ENCODE measurements around the gene CAPN7.

The CAPN7 gene

DNA sequence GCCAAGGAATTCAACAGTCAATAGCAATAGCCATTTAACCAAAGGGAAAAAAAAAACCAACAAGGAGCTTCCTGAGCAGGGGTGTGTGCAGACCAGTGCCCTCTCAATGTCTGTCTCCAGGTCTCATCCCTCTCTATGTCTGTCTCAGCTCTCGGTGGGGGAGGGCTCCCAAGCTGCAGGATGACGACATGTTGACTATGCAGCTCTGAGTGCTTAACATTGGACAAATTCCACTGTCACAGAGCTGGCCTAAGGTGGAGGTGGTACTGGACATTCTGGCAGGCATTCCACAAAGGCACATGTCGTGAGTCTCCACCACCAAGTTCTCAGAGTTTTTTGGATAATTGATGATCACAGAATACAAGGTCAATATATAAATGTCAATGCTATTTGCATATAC is 2.0 kb upstream of the CAPN7 start:
- no peak for FAIRE-seq

DNA sequence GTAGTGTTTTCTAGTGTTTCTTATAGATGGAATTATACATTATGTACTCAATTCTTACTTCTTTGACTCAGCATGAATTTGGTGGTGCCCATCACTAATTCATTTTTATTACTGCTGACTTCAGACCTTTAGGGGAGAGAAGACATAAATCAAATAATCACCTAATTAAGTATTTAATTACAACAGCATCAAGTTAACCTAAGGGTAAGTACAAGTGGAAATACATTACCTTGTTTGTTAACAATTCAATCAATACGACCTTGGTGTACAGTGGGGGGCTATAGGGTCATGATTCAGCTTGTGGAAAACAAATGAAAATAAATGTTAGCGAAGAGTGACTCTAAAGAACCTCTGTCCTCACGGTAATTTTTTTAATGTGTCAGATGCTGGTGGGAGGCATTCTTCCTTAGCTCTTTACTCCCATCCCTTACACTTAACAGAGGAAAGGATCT is 538 bp upstream of the CAPN7 start:
- FAIRE-seq, result no peak

DNA sequence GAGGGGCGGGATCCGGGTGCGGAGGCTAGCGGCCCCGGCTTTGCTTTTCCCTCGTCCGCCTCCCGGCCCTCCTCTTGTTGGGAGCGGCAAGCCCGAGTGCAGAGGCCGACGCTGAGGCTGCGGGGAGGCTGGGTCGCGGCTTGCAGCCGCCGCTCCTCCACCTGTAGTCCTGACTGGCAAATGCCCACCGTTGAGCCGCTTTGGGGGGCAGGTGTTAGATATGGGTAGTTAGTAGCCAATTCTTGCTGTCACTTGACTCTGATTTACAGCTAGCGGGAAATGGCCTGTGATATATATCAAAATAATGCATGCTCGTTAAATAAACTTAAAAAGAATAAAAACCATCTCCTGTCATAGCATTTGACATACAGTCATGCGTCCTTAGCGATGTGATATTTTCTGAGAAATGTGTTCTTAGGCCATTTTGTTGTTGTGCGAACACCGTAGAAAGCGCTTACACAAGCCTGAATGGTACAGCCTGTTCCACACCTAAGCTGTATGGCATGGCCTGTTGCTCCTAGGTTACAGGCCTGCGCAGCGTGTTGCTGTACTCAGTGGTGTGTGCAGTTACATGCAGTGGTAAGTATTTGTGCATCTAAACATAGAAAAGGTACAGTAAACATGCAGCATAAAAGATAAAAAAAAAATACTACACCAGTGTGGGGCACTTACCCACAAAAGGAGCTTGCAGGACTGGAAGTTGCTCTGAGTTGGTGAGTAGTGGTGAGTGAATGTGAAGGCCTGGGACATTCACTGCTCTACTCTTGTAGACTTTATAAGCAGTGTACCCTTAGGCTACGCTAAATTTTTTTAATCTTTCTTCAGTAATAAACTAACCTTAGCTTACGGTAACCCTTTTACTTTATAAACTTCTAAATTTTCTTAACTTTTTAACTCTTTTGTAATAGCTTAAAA is 873 bp downstream of the CAPN7 start:
- no peak for FAIRE-seq

DNA sequence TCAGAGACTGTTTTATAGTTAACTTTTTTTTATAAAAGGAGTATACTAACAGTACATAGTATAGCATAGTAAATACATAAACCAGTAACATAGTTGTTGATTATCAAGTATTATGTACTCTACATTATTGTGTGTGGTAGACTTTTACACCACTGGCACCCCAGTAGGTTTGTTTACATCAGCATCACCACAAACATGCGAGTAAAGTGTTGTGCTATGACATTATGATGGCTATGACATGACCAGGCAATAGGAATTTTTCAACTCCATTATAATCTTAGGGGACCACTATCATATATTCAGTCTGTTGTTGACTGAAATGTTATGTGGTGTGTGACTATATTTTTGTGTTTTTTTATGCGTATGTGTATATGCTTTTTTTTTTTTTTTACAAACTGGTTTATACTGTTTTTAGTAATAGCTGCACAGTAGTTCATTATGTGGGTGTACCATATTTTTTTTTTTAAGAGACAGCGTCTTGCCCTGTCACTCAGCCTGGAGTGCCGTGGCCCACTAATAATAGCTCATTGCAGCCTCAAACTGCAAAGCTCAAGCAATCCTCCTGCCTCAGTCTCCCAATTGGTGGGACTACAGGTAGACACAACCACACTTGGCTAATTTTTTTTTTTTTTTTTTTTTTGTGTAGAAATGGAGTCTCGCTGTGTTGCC is 1.9 kb downstream of the CAPN7 start:
- no peak for FAIRE-seq

DNA sequence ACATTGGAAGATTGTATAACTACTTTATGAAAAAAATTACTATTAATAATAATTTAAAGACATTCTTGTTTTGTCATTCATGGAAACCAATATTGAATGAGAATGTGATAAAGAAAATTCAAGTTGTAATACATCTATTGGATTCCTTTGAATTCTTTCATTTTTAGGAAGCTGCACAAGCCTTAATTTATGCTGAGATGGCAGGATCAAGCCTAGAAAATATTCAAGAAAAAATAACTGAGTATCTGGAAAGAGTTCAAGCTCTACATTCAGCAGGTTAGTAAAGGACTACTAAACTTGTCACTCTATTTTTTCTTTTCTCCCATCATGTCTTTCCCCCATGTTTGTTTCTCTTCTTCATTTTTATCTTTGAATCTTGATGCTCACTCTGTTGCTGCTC is 5.9 kb downstream of the CAPN7 start:
- no peak for FAIRE-seq

DNA sequence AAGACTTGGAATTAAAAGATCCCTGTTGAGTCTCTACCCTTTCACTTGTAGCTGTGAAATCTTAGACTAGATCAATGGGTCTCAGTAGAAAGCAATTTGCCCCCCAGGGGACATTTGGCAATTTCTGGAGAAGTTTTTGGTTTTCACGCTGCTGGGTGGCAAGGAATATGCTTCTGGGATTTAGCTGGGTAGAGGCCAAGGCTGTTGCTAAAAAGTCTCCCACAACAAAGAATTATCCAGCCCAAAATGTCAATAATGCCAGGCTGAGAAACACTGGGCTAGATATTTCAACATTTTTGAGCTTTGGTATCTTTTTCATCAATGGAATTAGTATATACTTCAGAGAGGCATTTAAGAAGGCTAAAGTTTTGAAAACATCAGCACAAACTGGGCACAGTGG is 8.7 kb downstream of the CAPN7 start:
- no peak for FAIRE-seq

DNA sequence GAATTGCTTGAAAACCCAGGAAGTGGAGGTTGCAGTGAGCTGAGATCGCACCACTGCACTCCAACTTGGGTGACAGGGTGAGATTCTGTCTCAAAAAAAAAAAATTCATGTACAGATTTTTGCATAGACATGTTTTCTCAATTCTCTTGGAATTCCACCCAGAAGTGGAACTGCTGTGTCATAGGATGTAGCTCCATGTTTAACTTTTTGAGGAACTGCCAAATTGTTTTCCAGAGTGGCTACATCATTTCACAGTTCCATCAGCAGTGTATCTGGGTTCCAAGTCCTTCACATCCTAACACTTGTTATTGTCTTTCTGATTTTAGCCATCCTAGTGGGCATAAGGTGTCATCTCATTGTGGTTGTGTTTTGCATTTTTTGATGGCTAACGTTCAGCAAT is 9.9 kb downstream of the CAPN7 start:
- FAIRE-seq, result no peak

DNA sequence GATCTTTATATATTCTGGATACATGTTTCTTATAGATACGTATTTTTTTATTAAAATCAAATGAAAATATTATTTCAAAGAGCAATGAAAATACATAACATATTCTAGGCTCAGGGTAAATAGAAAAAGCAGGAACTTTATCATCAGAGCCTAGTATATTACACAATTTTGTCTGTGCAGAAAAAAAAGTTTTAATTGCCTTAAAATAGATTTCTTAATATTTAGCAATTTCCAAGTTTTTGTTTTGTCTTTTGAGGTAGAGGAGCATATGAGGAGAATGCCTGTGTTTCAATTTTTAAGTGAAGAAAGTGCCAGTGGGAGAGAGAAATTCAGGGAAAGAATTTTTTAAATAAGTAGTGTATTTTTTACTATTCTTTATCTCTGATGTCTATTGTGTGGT is 10.5 kb downstream of the CAPN7 start:
- FAIRE-seq, result peak; percentile 31

DNA sequence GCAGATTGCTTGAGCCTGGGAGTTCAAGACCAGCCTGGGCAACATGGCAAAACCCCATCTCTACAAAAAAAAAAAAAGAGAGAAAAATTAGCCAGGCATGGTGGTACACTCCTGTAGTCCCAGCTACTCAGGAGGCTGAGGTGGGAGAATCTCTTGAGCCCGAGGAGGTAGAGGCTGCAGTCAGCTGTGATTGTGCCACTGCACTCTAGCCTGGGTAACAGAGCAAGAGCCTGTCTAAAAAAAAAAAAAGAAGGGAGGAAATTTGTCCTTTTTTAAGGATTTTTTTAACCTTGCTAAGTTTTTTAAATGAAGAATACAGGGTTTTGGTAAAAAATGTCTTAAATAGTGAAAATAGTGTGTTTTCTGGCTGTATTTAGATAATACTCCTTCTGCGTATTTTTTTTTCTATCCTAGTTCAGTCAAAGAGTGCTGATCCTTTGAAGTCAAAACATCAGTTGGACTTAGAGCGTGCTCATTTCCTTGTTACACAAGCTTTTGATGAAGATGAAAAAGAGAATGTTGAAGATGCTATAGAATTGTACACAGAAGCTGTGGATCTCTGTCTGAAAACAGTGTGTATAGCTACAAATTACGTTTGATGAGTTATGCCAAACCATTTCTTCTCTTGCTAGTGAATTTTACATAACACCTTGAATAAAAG is 11.1 kb downstream of the CAPN7 start:
- FAIRE-seq, result no peak

DNA sequence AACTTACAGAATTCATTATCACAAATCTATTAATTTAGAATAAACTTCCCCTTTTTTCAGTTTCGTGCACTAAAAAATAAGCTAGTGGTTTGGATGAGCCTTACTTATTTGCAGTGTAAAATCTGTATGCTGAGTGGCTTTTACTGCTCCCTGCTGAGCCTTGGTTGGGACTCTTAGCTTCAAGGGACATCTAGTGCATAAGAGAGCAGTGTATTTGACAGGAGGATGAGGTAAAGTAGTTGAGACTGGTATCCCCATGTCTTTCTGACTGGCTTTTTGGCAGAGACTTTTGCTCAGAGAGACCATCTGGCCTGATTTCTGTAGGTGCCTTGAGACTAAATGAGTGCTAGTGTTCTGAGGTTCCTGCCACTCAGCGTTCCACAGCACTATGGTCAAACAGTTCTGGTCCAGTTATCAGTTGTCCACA is 11.8 kb downstream of the CAPN7 start:
- FAIRE-seq, result no peak

DNA sequence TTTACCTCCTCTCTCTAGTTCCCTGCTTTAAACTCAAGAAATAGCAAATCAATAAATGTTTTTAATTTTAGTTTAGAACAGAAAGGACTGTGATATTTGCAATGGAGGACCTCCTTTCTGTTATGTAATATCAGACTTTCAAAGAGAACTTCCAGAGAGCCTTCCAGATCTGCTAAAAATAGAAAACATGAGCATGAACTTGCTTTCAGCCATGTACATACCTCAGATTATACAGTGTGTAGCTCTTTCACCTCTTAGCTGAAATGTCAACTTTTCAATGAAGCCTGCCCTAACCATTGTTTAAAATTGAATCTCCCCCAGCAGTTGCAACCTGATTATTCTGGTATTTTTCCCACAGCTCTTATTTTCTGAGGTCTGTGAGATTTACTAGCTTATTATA is 12.6 kb downstream of the CAPN7 start:
- no peak for FAIRE-seq

DNA sequence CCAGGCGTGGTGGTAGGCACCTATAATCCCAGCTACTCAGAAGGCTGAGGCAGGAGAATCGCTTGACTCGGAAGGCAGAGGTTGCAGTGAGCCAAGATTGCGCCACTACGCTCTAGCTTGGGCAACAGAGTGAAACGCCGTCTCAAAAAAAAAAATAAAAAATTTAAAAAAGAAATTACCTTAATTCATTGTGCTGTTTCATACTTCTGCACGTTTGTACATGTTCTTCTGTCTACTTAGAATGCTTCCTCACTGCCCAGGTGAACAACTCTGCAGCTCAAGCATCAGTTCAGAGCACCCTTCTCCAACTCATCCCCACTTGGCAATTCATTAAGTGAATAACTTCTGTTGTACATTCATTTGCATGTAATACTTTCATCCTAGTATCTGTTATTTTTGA is 14.0 kb downstream of the CAPN7 start:
- no peak for FAIRE-seq

DNA sequence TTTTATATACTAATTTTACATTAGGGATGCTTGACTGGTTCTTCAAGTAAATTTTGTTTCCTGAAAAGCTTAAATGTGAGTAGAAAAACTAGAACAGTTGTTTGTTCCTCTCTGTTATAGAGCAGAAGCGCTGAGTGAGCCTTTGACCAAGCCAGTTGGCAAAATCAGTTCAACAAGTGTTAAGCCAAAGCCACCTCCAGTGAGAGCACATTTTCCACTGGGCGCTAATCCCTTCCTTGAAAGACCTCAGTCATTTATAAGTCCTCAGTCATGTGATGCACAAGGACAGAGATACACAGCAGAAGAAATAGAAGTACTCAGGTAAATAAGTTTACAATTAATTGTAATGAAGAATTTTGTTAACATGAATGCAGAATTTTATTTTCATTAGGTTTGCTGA is 14.6 kb downstream of the CAPN7 start:
- no peak for FAIRE-seq

DNA sequence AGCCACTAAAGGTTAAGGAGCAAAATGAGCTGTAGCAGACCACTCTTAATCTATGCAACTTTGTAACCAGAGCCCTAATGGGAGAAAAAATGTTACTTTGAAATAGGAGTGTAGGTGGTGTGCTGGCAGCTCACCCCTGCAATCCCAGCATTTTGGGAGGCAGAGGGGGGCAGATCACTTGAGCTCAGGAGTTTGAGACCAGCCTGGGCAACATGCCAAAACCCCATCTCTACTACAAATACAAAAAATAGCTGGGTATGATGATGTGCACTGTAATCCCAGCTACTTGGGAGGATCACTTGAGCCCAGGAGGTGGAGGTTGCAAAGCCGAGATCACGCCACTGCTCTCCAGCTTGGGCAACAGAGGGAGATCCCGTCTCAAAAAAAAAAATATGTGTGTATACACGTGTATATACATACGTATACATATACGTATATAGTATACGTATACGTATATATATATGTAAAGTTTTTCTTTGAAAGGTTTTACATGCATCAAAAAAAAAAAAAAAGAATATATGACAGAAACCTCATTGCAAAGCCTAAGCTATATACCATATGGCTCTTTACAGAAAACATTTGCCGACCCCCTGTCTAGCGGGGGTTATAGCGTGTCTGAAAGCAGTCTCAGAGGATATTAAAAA is 15.7 kb downstream of the CAPN7 start:
- no peak for FAIRE-seq

DNA sequence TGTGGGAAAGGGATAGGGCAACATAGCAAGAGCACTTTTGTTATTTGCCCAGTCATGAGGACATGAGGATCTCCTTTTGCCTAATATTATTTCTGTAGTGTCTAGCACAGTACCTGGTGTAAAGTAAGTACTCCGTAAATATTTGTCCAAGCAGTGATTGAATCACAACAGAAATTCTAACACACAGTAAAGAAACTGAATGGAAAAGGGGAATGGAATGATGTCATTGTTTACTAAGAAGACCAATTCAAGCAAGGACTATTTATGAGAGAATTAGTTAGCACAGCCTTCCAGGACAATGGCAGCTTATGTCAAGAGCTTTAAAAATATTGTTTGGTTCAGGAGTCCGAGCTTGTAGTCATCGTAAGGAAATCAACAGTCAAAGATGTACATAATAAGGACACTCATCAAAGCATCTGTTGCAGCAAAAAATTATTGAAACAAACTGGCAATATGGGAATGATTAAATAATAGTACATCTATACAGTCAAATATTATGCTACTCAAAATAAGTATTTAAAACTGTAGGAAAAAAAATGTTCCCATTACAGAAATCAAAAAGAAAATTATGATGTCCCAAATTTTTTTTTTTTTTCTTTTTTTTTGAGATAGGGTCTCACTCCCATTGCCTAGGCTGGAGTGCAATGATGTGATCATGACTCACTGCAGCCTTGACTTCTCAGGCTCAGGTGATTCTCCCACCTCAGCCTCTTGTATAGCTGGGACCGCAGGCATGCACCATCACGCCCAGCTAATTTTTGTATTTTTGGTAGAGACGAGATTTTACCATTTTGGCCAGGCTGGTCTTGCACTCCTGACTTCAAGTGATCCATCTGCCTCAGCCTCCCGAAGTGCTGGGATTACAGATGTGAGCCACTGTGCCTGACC is 17.9 kb downstream of the CAPN7 start:
- FAIRE-seq, result no peak

DNA sequence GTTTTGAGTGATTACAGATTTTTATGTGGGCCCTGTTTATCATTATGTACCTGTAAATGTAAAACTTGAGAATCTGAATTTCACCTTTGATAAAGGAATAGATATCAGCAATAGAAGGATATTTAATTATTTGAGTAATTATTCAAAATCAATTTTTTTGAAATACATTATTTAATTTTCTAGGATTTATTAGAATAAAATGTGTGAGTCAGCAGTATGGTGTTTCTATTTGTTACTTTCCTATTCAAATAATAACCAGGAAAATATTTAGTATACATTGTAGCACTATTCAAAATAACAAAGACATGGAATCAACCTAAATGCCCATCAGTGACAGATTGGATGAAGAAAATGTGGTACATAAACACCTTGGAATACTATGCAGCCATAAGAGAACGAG is 22.1 kb downstream of the CAPN7 start:
- peak; percentile 55 for FAIRE-seq

DNA sequence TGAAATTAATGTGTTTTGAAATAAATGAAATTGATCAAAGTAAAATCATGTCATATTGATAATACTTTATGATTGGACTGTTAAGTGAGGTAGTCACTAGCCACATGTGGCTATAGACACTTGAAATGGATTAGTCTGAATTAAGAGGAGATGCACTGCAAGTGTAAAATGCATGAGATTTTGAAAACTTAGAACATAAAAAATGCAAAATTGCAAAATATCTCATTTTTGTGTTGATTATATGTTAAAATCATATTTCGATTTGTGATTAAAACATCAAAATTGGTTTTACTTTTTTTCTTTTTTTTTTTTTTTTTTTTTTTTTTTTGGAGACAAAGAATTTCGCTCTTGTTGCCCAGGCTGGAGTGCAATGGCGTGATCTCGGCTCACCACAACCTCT is 23.2 kb downstream of the CAPN7 start:
- FAIRE-seq, result no peak

DNA sequence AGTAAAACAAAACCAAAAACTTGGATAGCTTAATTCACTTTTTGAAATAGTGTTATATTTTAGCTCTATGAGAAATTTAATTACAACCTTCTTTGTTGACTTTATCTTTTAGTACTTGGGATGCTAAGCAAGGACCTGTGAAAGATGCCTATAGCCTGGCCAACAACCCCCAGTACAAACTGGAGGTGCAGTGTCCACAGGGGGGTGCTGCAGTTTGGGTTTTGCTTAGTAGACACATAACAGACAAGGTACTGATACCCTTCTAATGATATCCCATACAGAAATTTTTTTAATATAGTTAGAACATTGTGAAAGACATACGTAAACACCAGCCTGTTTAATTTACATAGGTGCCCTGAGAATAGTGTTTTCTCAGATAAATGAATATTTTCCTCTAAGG is 35.3 kb downstream of the CAPN7 start:
- no peak for FAIRE-seq

DNA sequence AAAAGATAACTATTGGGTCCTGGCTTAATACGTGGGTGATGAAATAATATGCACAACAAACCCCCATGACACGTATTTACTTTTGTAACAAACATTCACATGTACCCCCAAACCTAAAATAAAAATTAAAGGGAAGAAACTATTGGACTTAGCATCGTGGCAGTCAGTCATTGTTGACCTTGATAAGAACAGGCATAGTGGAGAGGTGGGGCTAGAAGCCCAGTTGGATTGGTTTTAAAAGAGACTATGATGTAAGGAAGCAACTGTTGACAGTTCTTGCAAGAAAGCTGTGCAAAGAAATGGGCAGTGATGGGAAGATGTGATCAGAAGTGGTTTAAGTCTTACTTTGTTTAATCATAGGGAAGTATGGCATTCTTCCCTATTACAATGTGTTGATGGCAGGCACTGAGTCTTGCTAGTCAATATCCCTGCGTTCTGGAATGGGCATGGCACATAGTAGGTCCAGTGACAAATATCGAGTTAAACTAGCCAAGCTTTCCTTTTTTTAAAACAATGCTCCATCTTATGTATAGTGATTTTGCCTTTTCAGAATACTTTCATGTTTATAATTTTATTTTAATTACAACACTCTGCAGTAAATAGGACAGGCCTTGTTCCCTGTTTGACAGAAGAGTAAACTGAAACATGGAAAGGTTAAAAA is 37.9 kb downstream of the CAPN7 start:
- no peak for FAIRE-seq

DNA sequence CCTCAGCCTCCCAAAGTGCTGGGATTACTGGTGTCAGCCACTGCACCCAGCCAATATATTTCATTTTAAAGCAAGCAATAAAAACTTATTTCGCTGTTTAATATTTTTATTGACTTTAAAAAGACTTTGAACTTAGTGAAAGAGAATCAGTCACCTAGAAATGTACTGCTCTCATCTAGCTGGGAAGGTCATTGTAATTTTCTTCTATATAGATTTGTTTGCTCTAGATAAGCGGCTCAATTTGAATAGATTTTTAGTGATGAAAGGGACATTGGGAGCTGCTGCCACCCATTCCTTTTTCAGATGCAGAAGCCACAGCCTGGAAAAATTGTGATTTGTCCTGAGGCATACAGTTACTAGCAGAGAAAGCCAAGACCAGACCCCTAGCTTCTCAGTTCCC is 40.1 kb downstream of the CAPN7 start:
- no peak for FAIRE-seq

DNA sequence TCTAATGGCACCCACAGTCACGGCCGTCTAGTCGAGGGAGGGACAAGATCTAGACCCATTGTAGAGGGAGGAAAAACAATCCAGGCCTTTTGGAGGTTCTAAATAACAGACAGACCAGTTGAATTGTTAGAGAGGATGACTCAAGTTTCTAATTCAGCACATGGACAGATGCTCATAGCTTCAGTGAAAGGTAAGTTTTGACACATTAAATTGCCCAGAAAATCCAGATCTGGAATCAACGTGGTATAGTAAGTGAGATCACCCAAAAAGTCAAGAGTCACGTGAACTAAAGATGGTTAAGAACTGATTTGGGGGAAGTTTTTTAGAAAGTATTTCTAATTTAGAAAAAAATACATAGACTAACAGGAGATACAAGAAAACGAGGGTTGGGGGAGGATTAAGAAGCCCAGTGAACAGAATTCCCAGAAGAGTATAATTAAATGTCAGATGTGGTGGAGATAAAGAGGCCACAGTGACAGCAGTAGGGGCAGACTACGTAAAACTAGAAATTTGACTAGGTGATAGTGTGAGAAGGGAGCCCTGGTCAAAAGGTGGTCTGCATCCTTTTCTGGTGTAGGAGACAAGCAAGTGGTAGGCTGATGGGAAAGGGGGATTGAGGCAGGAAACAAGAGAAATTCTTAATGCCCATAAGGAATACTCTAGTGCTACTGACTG is 47.1 kb downstream of the CAPN7 start:
- FAIRE-seq, result no peak
